ENCODE results near the gene ATXN7.
A peak's percentile ranks its signal among the peaks of the same experiment; 100 is the strongest.

Gene ATXN7

GRCh38 chr3:64023187-64023860 lies 159.7 kb downstream of the ATXN7 start, which contains the start of gene PSMD6:
TSS of gene PSMD6 (minus strand) at chr3:64023494. CDS start at chr3:64023419, 75 bp downstream.
- DNase-seq (ENCODE audit: low read depth): peak; percentile 51

- DNase-seq (ENCODE audit: low read depth): no peak
Observed at GRCh38 chr3:64023861-64024223, 160.2 kb downstream of the ATXN7 start.

DNA sequence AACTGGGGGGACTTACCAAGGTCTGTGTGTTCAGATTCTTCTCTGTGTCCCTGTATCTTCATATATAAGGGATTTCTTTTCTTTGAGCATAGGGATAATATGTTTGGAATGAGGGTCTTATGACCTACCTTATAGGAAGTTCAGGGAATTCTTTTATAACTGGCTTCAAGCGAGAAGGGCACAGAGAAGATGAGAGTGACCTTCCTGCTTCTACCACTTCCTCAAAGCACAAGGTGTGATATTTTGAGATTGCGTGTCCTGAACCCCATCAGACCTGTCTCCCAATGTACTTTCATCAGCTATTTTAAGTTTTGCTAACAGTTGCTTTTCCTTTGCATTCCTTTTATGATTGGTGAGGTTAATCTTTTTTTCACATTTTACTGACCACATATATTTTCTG lies 162.7 kb downstream of the ATXN7 start:
- no peak for DNase-seq (ENCODE audit: low read depth)

- no peak for DNase-seq (ENCODE audit: low read depth)
Observed at GRCh38 chr3:64027658-64028057, 164.0 kb downstream of the ATXN7 start.

DNA sequence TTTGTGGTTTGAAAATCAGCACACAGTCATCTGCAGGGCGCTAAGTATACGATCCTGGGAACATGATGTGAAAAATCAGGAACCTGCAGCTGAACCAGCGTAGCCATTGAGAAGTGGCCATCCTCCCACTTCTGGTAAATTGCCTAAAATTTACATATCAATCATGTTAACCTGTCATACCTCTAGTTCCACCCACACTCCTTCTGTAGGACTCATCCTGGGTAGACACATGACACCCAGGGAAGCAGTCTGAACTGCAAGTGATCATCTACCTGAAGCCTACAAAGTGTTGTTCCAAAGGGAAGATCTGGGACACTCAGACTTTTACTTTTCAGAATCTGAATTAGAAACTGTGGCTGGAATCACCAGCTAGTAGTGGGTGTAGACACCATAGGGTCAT lies 165.1 kb downstream of the ATXN7 start:
- DNase-seq (ENCODE audit: low read depth): no peak

- DNase-seq (ENCODE audit: low read depth): no peak
Observed at GRCh38 chr3:64029287-64029686, 165.6 kb downstream of the ATXN7 start.

- no peak for DNase-seq (ENCODE audit: low read depth)
Observed at GRCh38 chr3:64030741-64031140, 167.1 kb downstream of the ATXN7 start.

DNA sequence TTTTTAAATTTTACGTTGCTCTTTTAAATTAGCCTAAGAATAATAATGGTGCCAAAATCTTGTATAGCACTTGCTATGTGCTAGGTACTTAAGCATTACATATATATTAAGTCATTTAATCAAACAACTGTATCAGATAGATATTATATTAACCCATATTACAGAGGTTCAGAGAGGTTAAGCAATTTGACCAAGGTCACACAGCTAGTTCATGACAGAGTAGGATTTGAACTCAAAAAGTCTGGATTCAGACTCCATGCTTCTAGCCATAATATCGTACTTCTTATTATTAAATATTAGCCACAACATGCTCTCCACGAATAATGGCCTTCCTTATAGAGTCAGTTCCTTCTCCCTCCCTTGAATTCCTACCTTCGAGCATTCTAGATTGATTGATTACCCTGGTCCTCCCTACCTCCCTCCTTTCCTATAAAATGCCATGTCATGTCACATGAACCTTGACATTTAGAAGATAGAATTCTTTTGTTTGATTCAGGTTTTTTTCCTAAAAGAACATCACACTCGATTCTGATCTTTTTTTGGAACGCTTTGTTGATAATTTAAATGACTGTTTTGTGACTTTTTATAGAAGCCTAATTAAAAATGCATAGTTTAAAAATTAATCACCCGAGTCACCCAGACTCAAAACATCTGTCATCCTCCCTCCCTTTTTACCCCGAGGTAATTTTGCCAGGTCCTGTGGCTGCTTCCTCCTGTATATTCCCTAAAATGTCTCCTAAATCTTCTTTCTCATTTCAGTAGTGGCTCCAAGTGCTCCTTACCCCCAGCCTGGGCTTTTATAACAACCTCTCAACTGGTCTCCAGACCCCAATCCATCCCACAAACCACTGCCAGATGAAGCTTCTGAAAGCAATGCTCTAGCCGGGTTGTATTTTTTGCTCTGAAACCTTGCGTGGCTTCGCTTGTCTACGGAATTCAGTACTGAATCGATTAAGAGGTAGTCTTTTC lies 168.2 kb downstream of the ATXN7 start:
- no peak for DNase-seq (ENCODE audit: low read depth)

DNA sequence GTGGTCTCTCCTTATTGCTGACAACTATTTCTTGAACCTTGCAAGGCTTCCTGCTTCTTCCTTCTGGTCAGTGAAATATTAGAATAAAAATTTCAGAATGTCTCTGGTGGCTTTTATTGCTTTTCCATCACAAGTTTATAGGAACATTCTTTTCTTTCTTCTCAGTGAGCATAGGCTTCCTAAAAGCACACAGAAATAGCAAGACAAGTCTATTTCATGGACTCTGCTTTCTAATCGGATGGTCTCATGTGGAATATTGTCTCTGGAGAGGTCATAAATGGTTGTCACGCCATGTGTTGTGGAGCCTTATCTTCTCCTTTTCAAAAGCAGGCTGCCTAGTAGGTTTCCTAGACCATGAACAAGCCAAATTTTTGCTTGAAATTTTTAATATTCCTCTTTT lies 169.4 kb downstream of the ATXN7 start:
- no peak for DNase-seq (ENCODE audit: low read depth)

DNA sequence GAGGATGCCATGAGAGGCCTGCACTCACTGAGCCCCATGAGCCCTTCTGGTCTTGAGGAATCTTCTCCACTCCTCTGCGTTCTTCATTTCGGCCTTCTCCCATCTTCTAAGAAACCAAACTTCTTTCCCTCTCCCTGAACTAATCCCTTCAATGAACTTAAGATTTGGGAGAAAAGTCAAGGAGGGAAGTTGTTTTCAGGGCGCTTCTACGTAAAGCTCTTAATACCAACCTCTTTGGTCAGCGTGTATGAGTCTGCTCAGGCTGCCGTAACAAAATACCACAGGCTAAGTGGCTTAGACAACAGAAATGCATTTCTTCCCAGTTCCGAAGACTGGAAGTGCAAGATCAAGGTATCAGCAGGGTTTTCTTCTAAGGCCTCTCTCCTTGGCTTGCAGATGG lies 173.4 kb downstream of the ATXN7 start:
- DNase-seq (ENCODE audit: low read depth): no peak

DNA sequence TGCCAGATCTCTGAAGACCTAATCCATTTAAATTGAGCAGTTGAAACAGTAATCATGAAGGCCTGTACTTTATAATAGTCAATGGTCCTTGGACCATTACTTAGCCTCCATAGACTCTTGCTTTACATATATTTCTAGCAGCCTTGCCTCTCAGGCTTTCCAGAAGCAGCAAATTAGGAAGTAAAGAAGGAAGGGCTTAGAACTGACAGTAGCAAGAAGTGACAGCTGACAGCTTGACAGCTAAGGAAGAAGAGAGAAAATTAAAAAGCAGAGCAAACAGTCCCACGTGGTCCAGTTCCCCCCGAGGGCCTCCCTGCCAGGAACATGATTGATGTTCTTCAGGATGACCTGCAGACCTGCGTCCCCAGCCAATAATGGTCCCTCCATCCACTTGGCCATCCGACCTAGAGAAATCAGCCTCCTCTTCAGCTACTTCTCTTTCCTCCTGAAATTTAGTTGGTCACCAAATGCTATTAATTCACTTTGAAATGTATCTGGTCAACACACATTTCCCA lies 174.6 kb downstream of the ATXN7 start:
- DNase-seq (ENCODE audit: low read depth): no peak

GRCh38 chr3:64039332-64039731 lies 175.7 kb downstream of the ATXN7 start:
- DNase-seq (ENCODE audit: low read depth): no peak

GRCh38 chr3:64039981-64040733 lies 176.5 kb downstream of the ATXN7 start:
- no peak for DNase-seq (ENCODE audit: low read depth)

DNA sequence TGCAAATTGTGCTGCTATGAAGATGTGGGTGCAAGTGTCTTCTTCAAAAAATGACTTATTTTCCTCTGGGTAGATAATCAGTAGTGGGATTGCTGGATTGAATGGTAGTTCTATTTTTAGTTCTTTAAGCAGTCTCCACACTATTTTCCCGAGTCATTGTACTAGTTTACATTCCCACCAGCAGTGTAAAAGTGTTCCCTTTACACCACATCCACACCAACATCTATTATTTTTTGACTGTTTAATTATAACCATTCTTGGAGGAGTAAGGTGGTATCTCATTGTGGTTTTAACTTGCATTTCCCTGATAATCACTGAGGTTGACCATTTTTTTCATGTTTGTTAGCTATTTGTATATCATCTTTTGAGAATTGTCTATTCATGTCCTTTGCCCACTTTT lies 179.3 kb downstream of the ATXN7 start:
- no peak for DNase-seq (ENCODE audit: low read depth)

- DNase-seq (ENCODE audit: low read depth): no peak
Observed at GRCh38 chr3:64046592-64046991, 182.9 kb downstream of the ATXN7 start.

DNA sequence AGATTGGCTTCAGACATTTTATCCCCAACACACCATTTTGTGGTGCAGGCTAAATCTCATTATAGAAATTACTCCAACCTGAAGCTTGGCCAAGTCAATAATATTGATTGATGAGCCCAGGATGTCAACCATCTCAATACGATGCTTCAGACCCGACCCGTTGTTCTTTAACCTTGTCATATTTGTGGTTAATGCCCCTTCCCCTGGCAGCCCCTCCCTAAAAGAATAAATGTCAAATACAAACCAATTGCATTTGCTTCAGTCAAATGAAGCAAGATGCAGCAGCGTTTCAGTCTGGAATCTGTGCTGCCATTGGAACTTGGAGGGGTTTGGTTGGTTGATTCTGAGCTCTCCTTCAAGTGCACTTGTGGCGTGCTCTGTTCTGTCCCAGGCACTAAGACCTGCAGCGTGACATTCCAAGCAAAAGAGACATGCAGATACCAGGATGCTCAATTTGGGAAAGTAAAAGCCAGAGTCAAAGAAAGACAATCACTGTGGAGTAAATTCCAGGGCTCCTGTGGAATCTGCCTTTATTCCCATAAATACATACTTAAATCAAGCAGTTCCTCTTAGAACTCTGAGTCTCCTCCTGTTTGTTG lies 183.4 kb downstream of the ATXN7 start:
- no peak for DNase-seq (ENCODE audit: low read depth)

- DNase-seq (ENCODE audit: low read depth): no peak
Observed at GRCh38 chr3:64047787-64048186, 184.1 kb downstream of the ATXN7 start.

GRCh38 chr3:64048631-64049061 lies 185.0 kb downstream of the ATXN7 start:
- DNase-seq (ENCODE audit: low read depth): no peak

GRCh38 chr3:64049136-64049535 lies 185.5 kb downstream of the ATXN7 start:
- DNase-seq (ENCODE audit: low read depth): no peak

GRCh38 chr3:64049832-64050231 lies 186.2 kb downstream of the ATXN7 start:
- no peak for DNase-seq (ENCODE audit: low read depth)
